SKM-1 treated with dmso at 0.1 percent for 144 hours (cell line): Measurements from ENCODE around the gene CDH5.

Experiments
- DNase-seq: peaks from one replicate; lab custom pipeline; 2025; ENCODE audit not compliant: unreplicated experiment; lab: John Stamatoyannopoulos, UW

CDH5 gene

DNA sequence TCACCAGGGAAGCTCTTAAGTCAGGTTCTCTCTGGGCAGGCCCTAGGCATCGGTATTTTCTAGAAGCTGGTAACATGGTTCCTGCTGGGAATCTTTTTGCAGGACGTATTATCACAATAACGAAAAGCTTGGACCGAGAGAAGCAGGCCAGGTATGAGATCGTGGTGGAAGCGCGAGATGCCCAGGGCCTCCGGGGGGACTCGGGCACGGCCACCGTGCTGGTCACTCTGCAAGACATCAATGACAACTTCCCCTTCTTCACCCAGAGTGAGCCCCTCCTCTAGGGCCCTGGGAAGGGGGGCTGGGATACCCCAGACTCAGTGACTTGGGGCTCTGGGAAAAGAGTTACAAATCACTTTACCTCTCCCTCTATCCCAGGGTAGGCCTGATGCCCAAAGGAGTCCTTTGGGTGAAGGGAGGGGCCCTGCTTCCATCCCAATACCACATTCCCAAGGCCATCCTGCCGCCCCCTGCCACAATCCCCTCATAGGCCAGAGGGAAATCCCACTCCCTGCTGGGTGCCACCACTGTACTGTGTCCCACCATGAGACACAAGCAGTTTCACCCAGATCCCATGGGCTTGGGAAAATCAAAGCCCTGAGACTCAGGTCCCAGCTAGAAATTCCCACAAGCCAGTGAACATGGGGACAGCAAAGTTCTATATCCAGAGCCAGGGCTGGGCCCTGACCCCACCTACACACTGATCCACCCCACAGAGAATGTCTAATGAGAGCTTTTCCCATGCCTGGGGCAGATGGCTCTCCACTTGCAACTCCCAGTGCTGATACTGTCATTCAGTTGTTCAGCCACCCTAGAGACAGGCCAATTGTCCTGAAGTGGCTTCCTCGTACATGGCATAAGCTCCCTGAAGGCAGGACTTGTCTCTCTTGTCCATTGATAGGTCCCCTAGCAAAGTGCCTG, 23.0 kb downstream of the CDH5 start:
- no peak for DNase-seq

DNA sequence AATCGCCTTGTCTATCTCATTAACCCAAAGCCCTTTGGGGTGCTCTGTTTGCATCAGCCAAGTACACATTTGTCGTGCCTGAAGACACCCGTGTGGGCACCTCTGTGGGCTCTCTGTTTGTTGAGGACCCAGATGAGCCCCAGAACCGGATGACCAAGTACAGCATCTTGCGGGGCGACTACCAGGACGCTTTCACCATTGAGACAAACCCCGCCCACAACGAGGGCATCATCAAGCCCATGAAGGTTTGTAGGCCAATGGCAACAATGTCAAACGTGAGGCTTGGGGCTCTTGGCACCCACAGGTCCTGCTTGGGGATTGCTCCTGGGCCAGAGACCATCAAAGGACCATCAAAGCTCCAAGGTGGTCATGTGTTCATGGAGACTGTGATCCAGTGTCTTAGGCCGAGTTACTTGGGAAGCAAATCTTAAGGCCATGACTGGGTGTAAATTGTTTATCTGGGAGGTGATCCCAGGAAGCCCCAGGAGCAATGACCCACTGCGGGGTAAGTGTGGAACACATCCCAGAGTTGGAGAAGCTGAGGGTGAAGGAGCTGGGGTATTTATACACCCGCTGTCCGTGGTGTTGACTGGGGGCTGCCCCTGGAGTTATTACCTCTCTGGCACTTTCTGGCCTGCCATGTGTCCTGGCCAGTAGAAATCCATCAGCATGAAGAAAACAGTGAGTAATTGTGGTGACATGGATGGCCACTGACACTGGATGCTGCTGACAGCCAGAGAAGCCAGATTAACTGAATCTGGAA, 24.0 kb downstream of the CDH5 start:
- DNase-seq = no peak

DNA sequence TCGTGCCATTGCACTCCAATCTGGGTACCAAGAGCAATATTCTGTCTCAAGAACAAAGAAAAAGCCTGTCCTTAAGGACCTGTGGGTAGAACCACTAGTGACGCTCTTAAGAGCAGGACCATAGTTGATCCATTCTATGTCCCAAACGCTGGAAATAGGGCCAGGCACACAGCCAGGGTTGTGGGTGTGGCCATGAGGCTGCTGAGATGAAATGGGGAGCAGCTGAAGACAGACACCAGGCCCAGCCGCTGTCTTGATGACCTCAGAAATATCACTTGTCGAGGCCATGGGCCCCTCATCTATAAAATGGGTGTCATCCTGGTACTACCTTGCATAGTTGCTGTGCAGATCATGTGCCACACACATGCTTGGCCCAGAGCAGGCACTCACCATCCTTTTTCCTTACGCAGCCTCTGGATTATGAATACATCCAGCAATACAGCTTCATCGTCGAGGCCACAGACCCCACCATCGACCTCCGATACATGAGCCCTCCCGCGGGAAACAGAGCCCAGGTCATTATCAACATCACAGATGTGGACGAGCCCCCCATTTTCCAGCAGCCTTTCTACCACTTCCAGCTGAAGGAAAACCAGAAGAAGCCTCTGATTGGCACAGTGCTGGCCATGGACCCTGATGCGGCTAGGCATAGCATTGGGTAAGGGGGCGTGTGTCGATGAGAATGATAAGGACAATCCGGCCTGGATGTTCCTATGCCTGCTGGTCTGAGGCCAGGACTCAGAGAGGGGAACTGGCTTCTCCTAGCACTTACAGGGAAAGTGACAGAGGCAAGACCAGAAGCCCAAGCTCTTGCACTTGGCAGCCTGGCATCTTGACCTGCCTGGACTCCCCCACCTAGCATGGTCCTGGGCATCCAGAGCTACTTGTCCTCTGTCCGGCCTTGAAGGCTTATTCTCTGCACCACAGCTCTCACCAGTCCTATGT, 25.5 kb downstream of the CDH5 start:
- DNase-seq = no peak

DNA sequence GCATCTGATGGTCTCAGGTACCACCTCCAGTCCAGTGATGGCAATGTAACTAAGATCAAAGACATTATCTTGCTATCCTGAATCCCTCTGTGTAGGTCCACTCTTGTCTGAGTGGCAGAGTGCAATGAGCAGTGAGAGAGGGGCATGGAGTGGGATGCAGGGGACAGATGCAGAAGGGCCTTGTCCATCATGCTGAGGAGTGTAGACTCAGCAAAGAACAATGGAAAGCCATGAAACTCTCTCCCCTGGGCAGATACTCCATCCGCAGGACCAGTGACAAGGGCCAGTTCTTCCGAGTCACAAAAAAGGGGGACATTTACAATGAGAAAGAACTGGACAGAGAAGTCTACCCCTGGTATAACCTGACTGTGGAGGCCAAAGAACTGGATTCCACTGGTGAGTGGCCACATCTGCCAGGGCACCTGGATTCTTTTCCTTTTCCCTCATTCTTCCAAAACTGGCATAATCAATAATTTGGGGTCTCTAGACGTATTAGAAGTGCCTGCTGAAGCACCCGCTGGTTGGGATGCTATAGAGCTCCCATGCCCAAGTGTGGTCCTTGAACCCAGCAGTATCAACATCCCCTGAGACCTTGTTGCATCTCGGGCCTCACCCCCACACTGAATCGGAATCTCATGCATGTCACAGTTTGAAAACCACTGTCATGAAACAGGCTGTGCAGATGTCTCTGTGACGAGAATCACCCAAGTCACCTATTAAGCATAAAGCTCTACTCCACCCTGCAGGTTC, 29.5 kb downstream of the CDH5 start:
- DNase-seq = no peak

DNA sequence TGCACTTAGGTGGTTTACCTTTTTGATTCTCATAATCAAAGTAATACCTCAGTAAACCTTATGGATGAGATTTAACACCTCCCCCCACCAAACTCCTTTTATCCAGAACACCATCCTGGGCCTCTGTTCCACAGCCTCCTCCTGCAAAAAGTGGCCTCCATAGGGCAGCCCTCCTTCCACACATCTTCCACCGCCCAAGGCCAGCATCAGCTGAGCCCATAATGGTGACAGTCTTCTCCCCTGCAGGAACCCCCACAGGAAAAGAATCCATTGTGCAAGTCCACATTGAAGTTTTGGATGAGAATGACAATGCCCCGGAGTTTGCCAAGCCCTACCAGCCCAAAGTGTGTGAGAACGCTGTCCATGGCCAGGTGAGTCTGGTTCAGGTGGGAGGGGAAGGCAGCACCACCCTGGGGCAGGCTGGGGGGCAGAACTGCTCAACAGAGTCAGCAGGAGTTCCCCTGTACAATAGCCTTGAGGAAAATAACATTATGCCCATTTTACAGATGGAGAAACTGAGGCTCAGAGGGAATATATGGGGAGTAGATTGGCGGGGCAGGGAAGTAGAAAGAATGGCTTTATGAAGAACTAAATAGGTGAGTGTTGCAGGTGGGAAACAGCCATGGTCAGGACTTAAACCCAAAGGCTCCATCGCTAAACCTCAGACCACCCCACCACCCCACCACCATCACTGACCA, 31.4 kb downstream of the CDH5 start:
- no peak for DNase-seq

DNA sequence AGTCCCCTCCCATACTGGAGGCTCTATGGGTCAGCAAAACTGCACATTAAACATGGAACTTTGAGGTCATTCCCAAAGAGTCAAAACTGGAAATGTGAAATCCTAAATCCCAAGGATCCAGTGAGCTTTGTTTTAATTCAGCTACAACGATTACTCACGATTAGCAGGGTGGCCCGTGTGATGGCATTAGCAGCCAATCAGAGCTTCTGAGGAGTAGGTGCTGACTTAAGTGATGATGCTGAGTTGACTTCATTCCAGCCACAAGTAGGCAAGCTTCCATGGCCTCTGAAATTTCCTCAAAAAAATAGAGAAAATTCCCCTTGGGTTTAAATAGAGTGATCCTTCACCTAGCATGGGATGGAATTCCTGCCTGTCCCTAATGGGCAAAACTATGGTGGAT, 32.5 kb downstream of the CDH5 start:
- no peak for DNase-seq

DNA sequence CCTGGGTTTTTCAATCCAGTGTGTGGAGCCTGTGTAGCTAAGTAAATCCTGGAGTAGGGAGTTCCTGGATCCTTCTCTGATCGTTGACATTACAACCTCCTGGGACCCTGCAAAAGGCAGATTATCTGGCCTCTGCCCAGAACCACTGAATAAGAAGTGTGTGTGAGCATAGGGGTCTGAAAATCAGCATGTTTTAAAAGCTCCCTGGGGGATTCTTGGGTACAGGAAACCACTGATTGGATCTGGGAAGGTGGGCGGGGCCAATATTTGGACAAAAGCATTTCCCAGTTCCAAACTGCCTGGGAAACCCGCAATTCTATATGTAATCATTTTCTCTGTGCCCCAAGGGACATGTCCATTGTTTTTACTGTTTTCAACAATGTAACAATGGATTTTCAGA, 33.4 kb downstream of the CDH5 start:
- DNase-seq = no peak

DNA sequence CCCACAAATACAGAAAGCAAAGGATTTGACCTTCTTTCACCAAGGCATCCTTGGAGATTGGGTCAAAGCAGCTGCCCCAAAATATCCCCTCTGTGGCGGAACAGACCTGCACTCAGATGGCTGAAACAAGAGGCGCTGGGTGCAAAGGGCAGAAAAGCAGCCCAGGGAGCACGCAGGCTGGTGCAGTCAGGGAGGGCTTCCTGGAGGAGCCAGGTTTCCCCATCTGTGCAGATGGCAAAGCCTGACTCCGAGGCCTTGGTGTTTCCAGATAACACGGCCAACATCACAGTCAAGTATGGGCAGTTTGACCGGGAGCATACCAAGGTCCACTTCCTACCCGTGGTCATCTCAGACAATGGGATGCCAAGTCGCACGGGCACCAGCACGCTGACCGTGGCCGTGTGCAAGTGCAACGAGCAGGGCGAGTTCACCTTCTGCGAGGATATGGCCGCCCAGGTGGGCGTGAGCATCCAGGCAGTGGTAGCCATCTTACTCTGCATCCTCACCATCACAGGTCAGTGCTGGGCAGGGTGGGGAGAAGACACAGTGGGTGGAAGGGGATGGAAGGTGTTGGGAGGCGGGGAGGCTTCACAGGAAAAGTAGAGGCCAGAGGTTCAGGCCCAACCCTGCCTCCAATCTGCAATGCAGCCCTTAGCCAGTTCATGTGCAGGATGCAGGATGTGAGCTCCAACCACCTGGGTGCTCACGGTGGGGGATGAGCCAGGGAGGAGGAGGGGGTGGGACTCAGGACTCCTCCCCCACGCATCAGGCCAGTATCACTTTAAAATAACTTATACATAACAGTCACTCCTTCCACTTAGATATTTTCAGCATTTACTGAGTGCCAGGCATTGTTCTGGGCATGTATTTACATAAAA, 34.3 kb downstream of the CDH5 start:
- no peak for DNase-seq

DNA sequence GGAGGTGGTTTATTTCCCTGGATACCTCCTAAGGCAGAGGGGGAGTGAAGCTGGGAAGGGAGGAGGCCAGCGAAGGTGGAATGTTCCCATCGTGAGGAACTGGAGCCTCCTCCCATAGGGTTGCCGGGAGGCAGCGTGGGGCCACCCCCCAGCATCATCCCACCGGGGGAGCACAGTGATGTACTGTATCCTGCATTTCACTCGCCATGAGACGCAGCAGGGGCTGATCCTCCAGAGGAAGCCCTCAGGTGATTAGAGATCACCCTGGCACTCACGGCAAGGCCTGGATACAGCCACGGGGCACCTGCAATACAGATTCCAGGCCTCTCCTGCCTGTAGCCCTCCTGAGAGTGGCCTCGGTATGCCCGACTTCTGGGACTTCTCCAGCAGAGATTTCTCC, 35.1 kb downstream of the CDH5 start:
- no peak for DNase-seq

DNA sequence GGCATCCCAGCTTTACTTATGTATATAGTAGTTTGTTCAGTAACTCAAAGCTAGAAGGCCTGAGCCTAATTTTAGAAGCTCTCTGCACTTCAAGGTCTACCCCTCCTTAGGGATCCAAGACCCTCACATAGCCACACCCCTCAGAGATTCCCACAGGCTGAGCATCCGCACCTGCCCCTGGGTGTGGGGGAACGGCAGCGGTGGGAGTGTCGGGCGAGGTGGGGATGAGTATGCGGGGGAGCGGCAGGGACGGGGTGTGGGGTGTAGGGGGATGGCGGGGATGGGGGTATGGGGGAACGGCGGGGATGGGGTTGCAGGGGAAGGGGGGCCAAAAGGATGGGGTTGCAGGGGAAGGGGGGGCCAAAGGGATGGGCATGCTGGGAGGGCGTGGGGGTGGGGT, 35.7 kb downstream of the CDH5 start:
- DNase-seq = no peak

DNA sequence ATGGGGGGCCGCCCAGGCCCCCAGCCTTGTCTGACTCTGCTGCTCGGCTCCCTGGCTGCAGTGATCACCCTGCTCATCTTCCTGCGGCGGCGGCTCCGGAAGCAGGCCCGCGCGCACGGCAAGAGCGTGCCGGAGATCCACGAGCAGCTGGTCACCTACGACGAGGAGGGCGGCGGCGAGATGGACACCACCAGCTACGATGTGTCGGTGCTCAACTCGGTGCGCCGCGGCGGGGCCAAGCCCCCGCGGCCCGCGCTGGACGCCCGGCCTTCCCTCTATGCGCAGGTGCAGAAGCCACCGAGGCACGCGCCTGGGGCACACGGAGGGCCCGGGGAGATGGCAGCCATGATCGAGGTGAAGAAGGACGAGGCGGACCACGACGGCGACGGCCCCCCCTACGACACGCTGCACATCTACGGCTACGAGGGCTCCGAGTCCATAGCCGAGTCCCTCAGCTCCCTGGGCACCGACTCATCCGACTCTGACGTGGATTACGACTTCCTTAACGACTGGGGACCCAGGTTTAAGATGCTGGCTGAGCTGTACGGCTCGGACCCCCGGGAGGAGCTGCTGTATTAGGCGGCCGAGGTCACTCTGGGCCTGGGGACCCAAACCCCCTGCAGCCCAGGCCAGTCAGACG, 36.2 kb downstream of the CDH5 start:
- DNase-seq = no peak

DNA sequence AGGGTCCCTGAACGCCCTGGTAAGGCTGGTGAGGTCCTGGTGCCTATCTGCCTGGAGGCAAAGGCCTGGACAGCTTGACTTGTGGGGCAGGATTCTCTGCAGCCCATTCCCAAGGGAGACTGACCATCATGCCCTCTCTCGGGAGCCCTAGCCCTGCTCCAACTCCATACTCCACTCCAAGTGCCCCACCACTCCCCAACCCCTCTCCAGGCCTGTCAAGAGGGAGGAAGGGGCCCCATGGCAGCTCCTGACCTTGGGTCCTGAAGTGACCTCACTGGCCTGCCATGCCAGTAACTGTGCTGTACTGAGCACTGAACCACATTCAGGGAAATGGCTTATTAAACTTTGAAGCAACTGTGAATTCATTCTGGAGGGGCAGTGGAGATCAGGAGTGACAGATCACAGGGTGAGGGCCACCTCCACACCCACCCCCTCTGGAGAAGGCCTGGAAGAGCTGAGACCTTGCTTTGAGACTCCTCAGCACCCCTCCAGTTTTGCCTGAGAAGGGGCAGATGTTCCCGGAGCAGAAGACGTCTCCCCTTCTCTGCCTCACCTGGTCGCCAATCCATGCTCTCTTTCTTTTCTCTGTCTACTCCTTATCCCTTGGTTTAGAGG, 37.1 kb downstream of the CDH5 start:
- no peak for DNase-seq

DNA sequence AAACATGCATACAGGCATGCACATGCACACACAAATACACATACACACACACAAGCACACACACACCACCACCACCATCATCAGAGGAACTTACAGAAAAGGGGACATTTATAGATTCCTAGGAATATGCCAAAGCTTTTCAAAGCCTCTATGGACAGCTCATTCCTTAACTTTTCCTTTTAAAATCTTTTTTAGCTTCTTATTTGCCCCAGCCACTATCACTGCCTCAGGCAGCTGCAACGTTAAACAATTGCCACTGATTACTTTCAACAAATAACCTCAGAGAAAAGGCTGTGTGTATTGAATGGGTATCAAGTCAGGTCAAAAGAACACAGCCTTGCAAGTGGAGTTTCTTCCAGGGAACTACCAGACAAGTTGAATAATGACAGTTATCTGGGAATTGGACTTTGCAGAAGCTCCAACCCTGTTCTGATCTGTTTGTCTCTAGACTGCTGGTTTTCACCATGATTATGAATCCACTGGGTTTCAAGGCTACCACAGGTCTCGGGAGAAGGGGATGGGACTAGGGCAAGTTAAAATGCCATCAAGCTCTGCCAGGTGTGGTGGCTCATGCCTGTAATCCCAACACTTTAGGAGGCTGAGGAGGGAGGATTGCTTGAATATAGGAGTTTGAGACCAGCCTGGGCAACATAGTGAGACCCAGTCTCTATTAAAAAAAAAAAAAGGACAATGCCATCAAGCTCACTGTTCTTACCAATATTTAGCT, 38.7 kb downstream of the CDH5 start:
- DNase-seq = no peak

DNA sequence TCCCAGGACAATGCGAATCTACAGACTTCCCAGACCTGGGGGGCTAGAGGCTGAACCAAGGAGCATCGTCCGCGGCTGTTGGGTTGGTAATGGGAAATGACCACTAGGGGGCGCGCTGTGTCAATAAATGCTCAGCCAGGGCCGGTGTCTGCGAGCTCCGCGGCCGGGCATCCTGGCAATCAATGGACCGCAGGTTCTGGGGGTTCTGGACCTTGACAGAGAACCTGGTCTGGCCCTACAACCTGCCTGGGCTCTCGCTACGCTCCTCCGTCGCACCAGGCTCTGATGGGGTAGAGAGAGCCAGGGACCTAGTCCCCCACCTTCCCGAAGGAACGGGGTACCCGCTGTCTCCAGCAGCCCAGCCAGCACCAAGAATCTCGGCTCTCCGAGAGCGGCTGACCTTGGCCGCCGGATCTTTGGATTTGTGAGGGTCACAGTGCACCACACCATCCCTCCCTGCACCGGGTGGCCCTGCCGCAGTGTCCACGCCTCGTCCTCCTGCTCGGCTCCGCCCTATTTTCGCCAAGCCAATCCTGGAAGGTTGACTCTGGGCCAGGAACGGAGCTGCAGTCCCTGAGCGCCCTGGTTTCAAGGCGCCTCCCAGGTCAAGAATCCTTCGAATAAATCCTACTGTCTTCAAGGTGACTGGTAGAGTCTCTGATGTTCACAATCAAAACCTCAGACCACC, 40.2 kb downstream of the CDH5 start:
- DNase-seq = peak; percentile 71

DNA sequence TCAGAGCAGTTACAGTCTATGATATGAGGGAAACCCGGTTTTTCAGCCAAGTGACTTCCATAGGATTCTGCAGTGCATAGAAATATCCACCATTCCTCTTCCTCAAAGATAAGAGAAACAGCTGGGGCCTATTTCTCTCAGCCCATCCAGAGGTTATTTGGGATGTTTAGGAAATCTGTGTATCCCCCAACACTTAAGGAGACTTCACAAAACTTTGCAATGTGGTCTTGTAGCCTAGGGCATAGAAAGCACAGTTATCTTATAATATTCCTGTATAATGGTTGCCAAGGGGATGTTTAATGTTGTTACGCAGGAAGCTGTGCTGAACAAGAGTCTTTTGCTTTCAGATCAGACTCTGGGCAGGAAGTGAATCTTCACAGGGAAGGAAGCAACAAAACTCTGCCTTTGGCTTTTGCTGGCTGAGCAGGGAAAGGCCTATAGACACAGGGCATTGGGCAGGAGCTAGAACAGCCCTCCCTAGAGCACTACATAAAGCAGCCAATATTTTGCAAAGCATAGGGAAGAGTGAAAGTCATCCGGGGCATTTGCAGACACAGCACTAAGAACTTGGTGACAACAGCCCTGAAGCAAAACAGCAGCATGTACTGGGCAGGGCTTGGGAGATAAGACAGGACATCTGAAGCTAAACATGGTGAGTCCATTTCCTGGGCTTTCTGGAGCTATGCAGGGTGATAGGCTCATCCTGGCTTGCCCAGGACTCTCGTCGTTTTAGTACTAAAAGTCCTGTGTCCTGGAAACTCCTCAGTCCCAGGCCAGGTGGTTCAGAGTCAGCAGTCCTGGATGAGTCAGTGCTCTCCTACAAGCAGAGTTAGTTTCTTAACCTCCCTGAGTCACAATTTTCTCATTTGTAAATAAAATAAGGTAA, 41.9 kb downstream of the CDH5 start:
- DNase-seq = peak; percentile 22

DNA sequence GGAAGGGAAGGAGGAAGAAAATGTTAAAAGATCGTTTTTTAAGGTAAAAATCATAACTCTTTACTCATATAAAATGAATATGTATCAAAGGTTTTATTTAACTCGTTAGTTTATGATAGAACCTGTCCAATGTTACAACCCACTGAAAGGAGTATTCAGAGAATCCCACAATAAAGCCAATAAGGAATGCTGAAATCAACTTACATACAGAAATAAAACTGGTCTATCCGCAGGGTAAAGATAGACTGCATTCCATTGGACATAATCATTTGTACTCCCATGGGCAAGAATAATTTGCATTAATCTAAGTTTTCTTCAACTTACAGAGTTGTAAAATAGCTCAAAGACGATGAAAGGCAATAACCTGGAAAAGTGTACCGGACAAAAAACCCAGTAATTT, 42.7 kb downstream of the CDH5 start:
- no peak for DNase-seq
